ENCODE measurements around the gene TECPR1.

DNA sequence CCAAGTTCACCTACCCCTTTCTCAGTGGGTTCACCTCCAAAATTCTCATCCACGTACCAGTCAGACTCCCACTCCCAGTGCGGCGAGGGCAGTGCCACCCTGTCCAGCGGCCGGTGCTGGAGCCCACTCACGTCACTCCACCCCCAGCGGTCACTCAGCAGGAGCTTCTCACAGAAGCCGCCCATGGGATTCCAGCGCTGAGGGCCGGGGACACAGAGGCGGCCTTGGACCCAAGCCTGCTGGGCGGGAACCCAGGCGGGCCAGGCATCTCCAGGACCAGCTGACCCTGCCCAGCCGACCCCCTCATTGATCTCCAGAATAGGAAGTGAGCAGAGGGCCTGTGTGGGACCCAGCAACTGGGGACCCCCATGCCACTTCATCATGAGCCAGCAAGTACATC, 7.2 kb downstream of the TECPR1 start:
- TF ChIP-seq, protein P1, sequence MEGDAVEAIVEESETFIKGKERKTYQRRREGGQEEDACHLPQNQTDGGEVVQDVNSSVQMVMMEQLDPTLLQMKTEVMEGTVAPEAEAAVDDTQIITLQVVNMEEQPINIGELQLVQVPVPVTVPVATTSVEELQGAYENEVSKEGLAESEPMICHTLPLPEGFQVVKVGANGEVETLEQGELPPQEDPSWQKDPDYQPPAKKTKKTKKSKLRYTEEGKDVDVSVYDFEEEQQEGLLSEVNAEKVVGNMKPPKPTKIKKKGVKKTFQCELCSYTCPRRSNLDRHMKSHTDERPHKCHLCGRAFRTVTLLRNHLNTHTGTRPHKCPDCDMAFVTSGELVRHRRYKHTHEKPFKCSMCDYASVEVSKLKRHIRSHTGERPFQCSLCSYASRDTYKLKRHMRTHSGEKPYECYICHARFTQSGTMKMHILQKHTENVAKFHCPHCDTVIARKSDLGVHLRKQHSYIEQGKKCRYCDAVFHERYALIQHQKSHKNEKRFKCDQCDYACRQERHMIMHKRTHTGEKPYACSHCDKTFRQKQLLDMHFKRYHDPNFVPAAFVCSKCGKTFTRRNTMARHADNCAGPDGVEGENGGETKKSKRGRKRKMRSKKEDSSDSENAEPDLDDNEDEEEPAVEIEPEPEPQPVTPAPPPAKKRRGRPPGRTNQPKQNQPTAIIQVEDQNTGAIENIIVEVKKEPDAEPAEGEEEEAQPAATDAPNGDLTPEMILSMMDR (IDR thresholded peaks at IDR 0.05): no peak
- TF ChIP-seq POLR2AphosphoS5 (IDR thresholded peaks at IDR 0.05): no peak
- TF ChIP-seq EP300 (IDR thresholded peaks at IDR 0.05): no peak
- no peak for TF ChIP-seq POLR2A (IDR thresholded peaks at IDR 0.05; ENCODE audit: low read depth)
